Activated T-helper 2 cell treated with anti-CD3 and anti-CD28 coated beads, Interferon-gamma antibody, Interleukin-2, Interleukin-4, amounts not matched to agents 10 μg/mL and 5 μg/mL and 100 μg/mL, durations not matched to agents 14 hours and 24 hours and 36 hours (primary cell): ENCODE results near the gene KCNIP4. TPM values are rescaled to one million over a fixed set of nuclear protein-coding genes. Genes with fewer than 3 reads are reported as not detected.
"Not testable (repeated sequence)": the region's sequence is repeated elsewhere in the genome, so short reads cannot be mapped to it uniquely, and the experiment has no call there.

Experiments
- DNase-seq: peaks from one replicate; pipeline ENCODE4 v3.0.0; 2021; ENCODE audit warnings: low spot score
- H3K27ac Mint-ChIP-seq: one replicate; pipeline ENCODE4 v1.8.0; 2021; ENCODE audit warnings: mixed read lengths
- H3K27me3 Mint-ChIP-seq: one replicate; pipeline ENCODE4 v1.8.0; 2021; ENCODE audit warnings: low read depth, mixed read lengths
- H3K36me3 Mint-ChIP-seq: one replicate; pipeline ENCODE4 v1.8.0; 2021; ENCODE audit warnings: low read depth, mixed read lengths
- H3K4me1 Mint-ChIP-seq: one replicate; pipeline ENCODE4 v1.8.0; 2021; ENCODE audit warnings: low read depth, mixed read lengths
- H3K4me3 Mint-ChIP-seq: one replicate; pipeline ENCODE4 v1.8.0; 2021; ENCODE audit warnings: low read depth, mild to moderate bottlenecking, moderate library complexity, mixed read lengths
- H3K9me3 Mint-ChIP-seq: one replicate; pipeline ENCODE4 v1.8.0; 2021; ENCODE audit warnings: mixed read lengths
- intact Hi-C: fragments of 100-400 bp; cut with micrococcal nuclease; formaldehyde crosslinking; loops from one replicate; pipeline ENCODE4 v1.15.1; 2023
- total RNA-seq: library from RNA; stranded (reverse); gene quantifications from 2 replicates; pipeline ENCODE4 v1.2.3, GENCODE V29; 2022

Gene KCNIP4
- total RNA-seq, 1 donor from 2014 or later: not detected

DNA sequence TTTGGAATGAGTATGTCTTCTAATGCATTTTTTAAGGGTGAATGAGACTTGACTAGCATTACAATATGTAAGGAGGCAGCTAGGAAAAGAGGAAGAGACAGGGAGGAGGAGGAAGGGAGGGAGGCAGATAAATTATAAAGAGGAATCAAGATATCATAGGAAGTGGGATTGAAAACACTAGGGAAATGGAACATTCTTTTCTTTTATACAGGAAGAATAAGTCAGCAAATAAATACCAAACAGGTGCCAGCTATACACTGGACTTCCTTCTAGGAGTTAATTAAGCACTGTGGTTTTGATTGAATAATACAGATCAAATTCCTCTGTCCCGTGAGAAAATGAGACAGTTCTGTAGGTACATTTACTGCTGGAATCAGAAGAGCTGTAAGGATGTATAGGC, 1169.7 kb downstream of the KCNIP4 start:
- intact Hi-C loops: no loop called here
- DNase-seq: no peak
- peaks cover 12% of the 10 kb centered on the region for H3K9me3 Mint-ChIP-seq
- no peaks in the 10 kb centered on the region for H3K4me1 Mint-ChIP-seq
- H3K27ac Mint-ChIP-seq: no peak overlapping the region
- H3K36me3 Mint-ChIP-seq: no peaks in the 10 kb centered on the region
- H3K4me3 Mint-ChIP-seq: no peak overlapping the region
- H3K27me3 Mint-ChIP-seq: no peaks in the 10 kb centered on the region

DNA sequence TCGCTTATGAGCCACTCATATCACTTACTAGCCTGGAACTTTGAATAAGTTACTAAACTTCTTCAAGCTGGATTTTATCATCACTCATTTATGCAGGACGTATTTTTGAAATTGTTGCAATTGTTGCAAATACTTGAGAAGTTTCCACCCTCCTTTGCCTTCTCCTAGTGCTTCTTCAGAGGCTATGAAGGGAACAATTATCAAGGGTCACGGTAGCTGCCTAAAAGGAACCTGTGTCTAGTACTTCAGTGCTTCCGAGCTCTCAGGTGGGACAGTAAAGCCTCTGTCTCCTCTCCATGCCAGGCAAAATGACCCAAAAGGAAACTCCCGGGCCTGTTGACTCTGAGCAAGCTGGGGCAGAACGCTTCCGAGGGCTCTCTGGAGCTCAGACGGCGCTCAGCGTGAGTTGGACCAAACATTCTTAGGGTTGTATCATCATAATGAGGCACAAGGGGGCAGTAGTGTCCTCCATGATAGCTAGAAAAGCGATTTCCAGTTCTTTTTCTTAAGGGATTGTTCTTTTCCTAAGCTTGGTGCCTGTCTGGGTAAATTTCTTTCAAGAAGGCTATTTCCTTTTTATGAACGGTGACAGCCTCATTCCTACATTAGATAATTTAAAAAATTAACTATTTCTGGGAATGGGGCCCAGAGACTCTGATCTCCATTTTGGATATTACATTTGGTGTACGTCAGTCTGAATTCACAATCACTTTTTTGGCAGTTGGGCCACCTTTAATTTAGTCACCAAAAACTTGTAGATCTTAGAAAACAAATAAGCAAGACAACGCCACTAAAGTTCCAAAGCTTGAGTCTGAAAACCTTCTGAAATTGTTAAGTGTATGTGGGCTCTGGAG, 1175.2 kb downstream of the KCNIP4 start:
- DNase-seq: no peak
- intact Hi-C loops: loop anchor here (5.0 kb wide), 1 partner anchor 994 kb away; no protein-coding TSS in a partner anchor
- H3K27ac Mint-ChIP-seq: no peak overlapping the region

DNA sequence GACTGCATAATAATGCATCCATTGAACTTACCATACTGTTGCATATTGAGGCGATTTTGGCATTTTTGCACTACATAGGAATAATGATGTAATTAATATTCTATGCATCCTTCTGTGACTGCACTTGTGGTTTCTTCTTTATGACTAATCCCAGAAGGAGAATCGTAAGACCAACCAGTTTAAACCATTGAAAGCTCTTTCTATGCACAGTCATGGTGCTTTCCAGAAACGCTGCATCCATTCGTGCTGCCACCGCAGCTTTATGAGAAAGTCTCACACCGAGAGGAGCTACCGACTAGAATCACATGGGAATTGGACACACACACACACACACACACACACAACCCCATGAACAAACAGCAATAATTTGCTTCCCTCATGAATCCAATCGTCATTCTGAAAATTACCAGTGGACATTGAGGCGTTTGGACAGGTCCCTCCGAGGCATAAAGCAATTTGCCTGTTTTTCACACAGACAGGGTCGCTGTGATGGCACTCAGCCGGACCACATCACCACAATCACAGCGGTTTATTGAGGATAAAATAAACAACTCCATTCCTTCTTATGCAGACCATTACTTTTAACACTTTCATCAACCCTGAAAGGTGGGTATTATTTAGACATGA, 1184.1 kb downstream of the KCNIP4 start:
- intact Hi-C loops: no loop called here
- Mint-ChIP-seq H3K4me3 (no peak overlapping the region), H3K4me1 (no peaks in the 10 kb centered on the region), H3K9me3 (no peaks in the 10 kb centered on the region), H3K27me3 (no peaks in the 10 kb centered on the region), H3K27ac (no peak overlapping the region), H3K36me3 (no peaks in the 10 kb centered on the region)
- DNase-seq: no peak

More for the DNA sequence above, 1175.2 kb downstream of the KCNIP4 start:
- H3K9me3 Mint-ChIP-seq: no peaks in the 10 kb centered on the region
- no peaks in the 10 kb centered on the region for H3K27me3 Mint-ChIP-seq
- no peaks in the 10 kb centered on the region for H3K4me1 Mint-ChIP-seq
- no peak overlapping the region for H3K4me3 Mint-ChIP-seq
- no peaks in the 10 kb centered on the region for H3K36me3 Mint-ChIP-seq

DNA sequence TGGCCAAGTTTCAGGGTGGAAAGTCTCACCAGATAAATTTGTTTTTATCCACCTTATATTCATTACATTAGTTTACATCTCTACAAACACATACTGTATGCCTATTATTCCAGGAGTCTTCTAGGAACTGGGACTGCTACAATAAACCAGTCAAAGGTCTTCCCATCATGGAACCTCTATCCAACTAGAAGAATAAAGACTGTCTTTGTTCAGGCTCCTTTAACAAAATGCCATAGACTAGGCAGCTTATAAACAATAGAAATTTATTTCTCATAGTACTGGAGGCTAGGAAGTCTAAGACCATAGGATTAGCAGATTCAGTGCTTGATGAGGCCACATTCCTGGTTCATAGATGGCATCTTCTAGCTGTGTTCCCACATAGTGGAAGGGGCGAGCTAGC, 1186.7 kb downstream of the KCNIP4 start:
- Mint-ChIP-seq H3K27me3 (no peaks in the 10 kb centered on the region), H3K4me3 (no peak overlapping the region), H3K9me3 (no peaks in the 10 kb centered on the region), H3K27ac (no peak overlapping the region), H3K36me3 (no peaks in the 10 kb centered on the region), H3K4me1 (no peaks in the 10 kb centered on the region)
- intact Hi-C loops: no loop called here
- no peak for DNase-seq

DNA sequence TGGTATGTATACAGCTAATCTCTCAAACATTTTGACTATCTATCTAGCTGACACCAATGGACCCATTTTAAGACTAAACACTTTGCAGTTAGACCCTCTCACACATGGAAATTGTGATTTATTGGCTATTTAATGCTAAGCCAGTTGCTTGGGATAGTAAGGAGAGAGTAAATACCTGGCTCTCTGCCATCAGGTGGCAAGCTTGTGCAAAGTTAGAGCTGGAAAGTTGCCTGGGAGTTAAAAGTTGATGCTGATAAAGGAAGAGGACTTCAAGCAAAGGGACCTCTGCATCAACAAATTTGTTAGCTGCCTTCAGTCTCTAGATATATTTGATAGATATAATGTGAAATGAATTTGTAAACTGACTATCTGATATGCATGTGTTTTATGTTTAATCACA, 1187.2 kb downstream of the KCNIP4 start:
- no peaks in the 10 kb centered on the region for H3K4me1 Mint-ChIP-seq
- no peak overlapping the region for H3K4me3 Mint-ChIP-seq
- H3K36me3 Mint-ChIP-seq: no peaks in the 10 kb centered on the region
- intact Hi-C loops: no loop called here
- DNase-seq: no peak
- no peaks in the 10 kb centered on the region for H3K9me3 Mint-ChIP-seq
- no peak overlapping the region for H3K27ac Mint-ChIP-seq
- no peaks in the 10 kb centered on the region for H3K27me3 Mint-ChIP-seq

DNA sequence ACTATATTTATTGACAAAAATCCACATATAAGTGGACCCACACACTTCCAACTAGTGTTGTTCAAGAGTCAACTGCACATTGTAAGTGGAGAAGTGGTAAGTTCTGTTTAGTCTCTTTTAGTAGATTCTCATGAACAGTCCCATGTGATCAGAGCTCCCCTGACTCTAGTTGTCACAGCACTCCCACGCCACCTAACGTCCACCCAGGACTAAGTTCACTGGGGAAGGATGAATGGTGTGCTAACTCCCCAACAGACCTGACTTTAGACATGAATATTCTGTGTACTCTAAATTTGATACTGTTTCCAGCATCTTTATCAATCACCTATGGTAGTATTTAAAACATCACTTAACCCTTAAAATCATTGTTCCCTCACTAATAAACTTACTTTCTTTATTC, 1188.5 kb downstream of the KCNIP4 start:
- Mint-ChIP-seq H3K36me3 (no peaks in the 10 kb centered on the region), H3K4me3 (no peak overlapping the region), H3K4me1 (no peaks in the 10 kb centered on the region), H3K9me3 (no peaks in the 10 kb centered on the region), H3K27ac (no peak overlapping the region), H3K27me3 (no peaks in the 10 kb centered on the region)
- DNase-seq: no peak
- intact Hi-C loops: no loop called here

DNA sequence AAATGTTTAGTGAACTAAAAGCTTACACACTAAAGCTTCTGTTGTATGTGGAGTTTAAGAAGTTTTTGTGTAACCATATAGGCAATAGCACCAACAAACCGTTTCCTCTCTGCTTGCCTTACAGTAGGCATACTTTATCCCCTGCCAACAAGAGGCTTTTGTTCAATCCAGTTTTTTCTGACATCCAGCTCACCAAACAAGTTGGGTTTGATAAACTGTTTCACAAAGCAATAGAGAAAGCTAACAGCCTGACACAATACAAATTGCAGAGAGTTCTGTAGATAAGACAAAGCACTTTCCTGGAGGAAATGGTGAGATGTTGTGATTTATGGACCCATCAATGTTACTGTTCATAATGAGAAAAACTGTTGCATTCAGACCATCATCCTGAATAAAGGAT, 1194.5 kb downstream of the KCNIP4 start:
- DNase-seq: no peak
- Mint-ChIP-seq H3K27ac (no peak overlapping the region), H3K4me1 (no peaks in the 10 kb centered on the region), H3K4me3 (no peak overlapping the region), H3K27me3 (no peaks in the 10 kb centered on the region), H3K9me3 (no peaks in the 10 kb centered on the region), H3K36me3 (no peaks in the 10 kb centered on the region)
- intact Hi-C loops: no loop called here

DNA sequence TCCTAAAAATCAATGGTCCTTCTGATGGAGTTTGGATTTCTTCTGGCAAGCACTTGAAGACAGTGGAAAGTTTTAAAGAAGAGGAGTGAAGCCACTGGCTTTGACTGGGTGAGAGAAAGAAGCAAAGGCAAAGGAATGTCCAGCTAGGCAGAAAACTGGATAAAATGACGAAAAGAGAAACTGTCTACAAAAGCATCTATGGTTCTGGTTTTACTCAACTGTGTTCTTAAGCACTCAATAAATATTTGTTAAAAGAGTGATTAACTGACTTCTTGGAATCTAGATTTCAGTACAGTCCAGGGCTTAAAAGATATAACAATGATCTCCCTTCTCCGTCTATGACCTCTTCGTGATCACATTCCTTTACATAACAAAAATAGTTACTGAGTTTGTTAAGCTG, 1195.9 kb downstream of the KCNIP4 start:
- no peaks in the 10 kb centered on the region for H3K36me3 Mint-ChIP-seq
- intact Hi-C loops: no loop called here
- H3K9me3 Mint-ChIP-seq: no peaks in the 10 kb centered on the region
- H3K4me1 Mint-ChIP-seq: no peaks in the 10 kb centered on the region
- no peak overlapping the region for H3K4me3 Mint-ChIP-seq
- no peak overlapping the region for H3K27ac Mint-ChIP-seq
- no peaks in the 10 kb centered on the region for H3K27me3 Mint-ChIP-seq
- DNase-seq: no peak

DNA sequence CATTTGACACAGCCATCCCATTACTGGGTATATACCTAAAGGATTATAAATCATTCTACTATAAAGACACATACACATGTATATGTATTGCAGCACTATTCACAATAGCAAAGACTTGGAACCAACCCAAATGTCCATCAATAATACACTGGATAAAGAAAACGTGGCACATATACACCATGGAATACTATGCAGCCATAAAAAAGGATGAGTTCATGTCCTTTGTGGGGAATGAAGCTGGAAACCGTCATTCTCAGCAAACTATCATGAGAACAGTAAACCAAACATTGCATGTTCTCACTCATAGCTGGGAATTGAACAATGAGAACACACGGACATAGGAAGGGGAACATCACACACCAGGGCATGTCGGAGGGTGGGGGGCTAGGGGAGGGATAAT, 1202.6 kb downstream of the KCNIP4 start:
- H3K27me3 Mint-ChIP-seq, H3K4me1 Mint-ChIP-seq, H3K36me3 Mint-ChIP-seq, H3K9me3 Mint-ChIP-seq, intact Hi-C loops, H3K4me3 Mint-ChIP-seq, DNase-seq, H3K27ac Mint-ChIP-seq: not testable (repeated sequence)

DNA sequence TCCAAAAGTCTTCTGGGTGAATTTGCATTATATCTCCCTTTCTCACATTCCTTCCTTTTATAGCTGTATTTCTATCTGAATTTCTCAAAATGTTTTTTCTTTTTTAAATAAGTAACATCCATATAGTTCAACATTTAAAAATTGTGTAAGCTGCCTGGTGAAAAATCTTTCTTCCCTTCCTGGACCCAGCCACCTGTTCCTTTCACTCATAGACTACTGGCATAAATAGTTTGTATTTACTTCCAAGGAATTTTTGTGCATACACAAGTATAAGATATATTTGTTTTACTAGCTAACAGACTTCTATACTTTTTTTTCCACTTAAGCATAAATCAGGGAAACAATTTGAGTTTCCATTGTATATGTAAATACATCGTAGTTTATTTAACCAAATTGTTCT, 1212.6 kb downstream of the KCNIP4 start:
- Mint-ChIP-seq H3K4me3 (no peak overlapping the region), H3K36me3 (peaks cover 26% of the 10 kb centered on the region), H3K4me1 (no peaks in the 10 kb centered on the region), H3K9me3 (peaks cover 34% of the 10 kb centered on the region), H3K27me3 (no peaks in the 10 kb centered on the region), H3K27ac (no peak overlapping the region)
- intact Hi-C loops: no loop called here
- no peak for DNase-seq

DNA sequence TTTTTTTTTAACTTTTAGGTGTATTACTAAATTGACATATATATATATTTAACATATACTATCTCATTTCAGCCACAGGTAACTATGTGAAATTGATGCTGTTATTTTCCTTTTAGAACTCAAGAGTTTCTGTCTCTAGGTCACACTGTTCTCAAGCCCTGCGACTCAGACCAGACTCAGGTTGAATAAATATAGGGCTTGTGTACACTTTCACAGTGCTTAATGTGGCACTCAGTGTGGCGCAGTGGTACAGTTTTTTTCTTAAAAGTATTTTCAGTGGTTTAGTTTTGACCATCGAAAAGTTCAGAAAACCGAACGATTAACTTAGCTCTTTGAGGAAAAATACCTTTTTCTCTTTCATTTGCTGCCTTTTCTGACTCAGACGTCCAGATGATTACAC, 1223.7 kb downstream of the KCNIP4 start:
- Mint-ChIP-seq H3K9me3 (peaks cover 9% of the 10 kb centered on the region), H3K4me1 (no peaks in the 10 kb centered on the region), H3K36me3 (peaks cover 45% of the 10 kb centered on the region), H3K4me3 (no peak overlapping the region), H3K27ac (no peak overlapping the region), H3K27me3 (no peaks in the 10 kb centered on the region)
- intact Hi-C loops: no loop called here
- no peak for DNase-seq

DNA sequence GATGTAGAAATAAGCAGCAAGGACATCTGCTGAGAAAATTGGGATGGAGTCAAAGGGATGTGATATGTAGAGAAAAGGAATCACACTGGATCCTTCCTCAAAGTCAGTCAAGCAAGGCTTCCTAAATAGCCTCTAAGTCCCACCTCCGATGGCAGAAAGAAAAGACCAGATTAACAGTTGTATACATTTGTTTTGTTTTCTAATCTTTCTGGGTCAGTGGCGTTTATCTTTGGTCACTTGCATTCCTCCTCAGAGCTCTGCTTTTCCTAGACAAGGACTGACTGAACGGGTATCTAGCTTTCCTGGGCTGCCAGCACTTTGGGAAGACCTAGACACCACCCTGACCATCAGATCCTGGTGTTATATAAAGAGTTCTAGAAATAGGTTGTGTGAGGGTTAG, 1225.1 kb downstream of the KCNIP4 start:
- H3K27me3 Mint-ChIP-seq: no peaks in the 10 kb centered on the region
- DNase-seq: no peak
- peaks cover 15% of the 10 kb centered on the region for H3K9me3 Mint-ChIP-seq
- H3K4me3 Mint-ChIP-seq: no peak overlapping the region
- no peaks in the 10 kb centered on the region for H3K4me1 Mint-ChIP-seq
- H3K36me3 Mint-ChIP-seq: peaks cover 54% of the 10 kb centered on the region
- H3K27ac Mint-ChIP-seq: no peak overlapping the region
- intact Hi-C loops: no loop called here

DNA sequence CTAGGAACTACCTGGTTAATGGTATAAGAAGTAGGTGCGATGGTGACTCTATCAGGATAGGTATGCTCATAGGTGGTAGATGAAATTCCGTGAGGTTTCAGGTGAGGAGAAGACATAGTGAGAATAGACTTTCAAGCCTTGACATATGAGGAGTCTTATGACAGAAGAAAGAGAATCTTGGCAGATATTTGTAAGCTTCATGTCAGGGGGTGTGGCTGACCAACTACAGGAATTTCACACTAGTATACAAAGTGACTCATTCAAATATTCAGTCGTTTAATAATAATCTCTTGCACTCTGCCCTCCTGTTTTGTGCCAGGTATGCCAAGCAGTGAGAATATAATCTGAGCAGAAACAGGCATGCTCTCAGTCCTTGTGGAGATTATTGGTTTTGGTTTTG, 1225.6 kb downstream of the KCNIP4 start:
- intact Hi-C loops: no loop called here
- Mint-ChIP-seq H3K4me1 (no peaks in the 10 kb centered on the region), H3K27me3 (no peaks in the 10 kb centered on the region), H3K27ac (no peak overlapping the region), H3K9me3 (peaks cover 15% of the 10 kb centered on the region), H3K36me3 (peaks cover 59% of the 10 kb centered on the region), H3K4me3 (no peak overlapping the region)
- no peak for DNase-seq
